MM.1S (cell line): Measurements from ENCODE around the gene RAB35.

Experiments used
- DNase-seq: peaks from one replicate; pipeline ENCODE4 v3.0.0-alpha.2; 2015
- H2AFZ ChIP-seq: fragments of 300-600 bp; sonication (generic); 2 replicates; pipeline ENCODE4 v1.6.0; 2016; ENCODE audit warnings: antibody characterized with exemption, low read length
- H3F3A ChIP-seq: fragments of 300-600 bp; sonication (generic); 2 replicates; pipeline ENCODE4 v1.6.1; 2016; ENCODE audit warnings: mild to moderate bottlenecking, antibody characterized with exemption, low read length, moderate library complexity, mixed read lengths; ENCODE audit not compliant: insufficient read depth
- H3K27ac ChIP-seq: fragments of 300-600 bp; sonication (generic); 2 replicates; pipeline ENCODE4 v1.5.1; 2016; ENCODE audit warnings: mild to moderate bottlenecking, low read length
- H3K27me3 ChIP-seq: fragments of 300-600 bp; sonication (generic); replicated peaks from 2 replicates; pipeline ENCODE4 v1.6.0; 2016; ENCODE audit warnings: low read length; ENCODE audit not compliant: insufficient read depth
- H3K36me3 ChIP-seq: fragments of 300-600 bp; sonication (generic); replicated peaks from 2 replicates; pipeline ENCODE4 v1.6.1; 2016; ENCODE audit warnings: mild to moderate bottlenecking, low read length, mixed read lengths; ENCODE audit not compliant: insufficient read depth
- H3K4me1 ChIP-seq: fragments of 300-600 bp; sonication (generic); 2 replicates; pipeline ENCODE4 v1.6.1; 2016; ENCODE audit warnings: low read length, mixed read lengths
- H3K4me2 ChIP-seq: fragments of 300-600 bp; sonication (generic); 2 replicates; pipeline ENCODE4 v1.6.0; 2016; ENCODE audit warnings: low read depth, low read length
- H3K4me3 ChIP-seq: fragments of 300-600 bp; sonication (generic); 2 replicates; pipeline ENCODE4 v1.5.1; 2016; ENCODE audit warnings: low read length, mixed read lengths
- H3K79me2 ChIP-seq: fragments of 300-600 bp; sonication (generic); 2 replicates; pipeline ENCODE4 v1.6.1; 2016; ENCODE audit warnings: mixed run types, low read length, mixed read lengths
- H3K9ac ChIP-seq: fragments of 300-600 bp; sonication (generic); 2 replicates; pipeline ENCODE4 v1.6.1; 2016; ENCODE audit warnings: low read length, mixed read lengths
- H3K9me2 ChIP-seq: fragments of 300-600 bp; sonication (generic); replicated peaks from 2 replicates; pipeline ENCODE4 v1.6.1; 2016; ENCODE audit warnings: mild to moderate bottlenecking, low read length, mixed read lengths; ENCODE audit not compliant: insufficient read depth
- H3K9me3 ChIP-seq: fragments of 300-600 bp; sonication (generic); replicated peaks from 2 replicates; pipeline ENCODE4 v1.6.1; 2016; ENCODE audit warnings: mild to moderate bottlenecking, low read length, mixed read lengths; ENCODE audit not compliant: insufficient read depth
- H4K20me1 ChIP-seq: fragments of 300-600 bp; sonication (generic); 2 replicates; pipeline ENCODE4 v1.6.1; 2016; ENCODE audit warnings: mild to moderate bottlenecking, low read length, moderate library complexity, mixed read lengths; ENCODE audit not compliant: insufficient read depth
- EZH2 ChIP-seq: fragments of 300-600 bp; sonication (generic); optimal IDR thresholded peaks from 2 replicates; pipeline ENCODE3; 2017; ENCODE audit warnings: low read depth, mild to moderate bottlenecking, antibody characterized with exemption, low read length, mixed read lengths
- EZH2phosphoT487 ChIP-seq: fragments of 300-600 bp; sonication (generic); IDR thresholded peaks from 2 replicates; pipeline ENCODE4 v1.6.1; 2018; ENCODE audit warnings: antibody characterized with exemption, low read length
- TF ChIP-seq, protein P1 (sequence below): fragments of 300-600 bp; sonication (generic); IDR thresholded peaks from 2 replicates; pipeline ENCODE4 v1.5.1; 2016; ENCODE audit warnings: antibody characterized with exemption, low read length, mixed read lengths

The RAB35 gene

DNA sequence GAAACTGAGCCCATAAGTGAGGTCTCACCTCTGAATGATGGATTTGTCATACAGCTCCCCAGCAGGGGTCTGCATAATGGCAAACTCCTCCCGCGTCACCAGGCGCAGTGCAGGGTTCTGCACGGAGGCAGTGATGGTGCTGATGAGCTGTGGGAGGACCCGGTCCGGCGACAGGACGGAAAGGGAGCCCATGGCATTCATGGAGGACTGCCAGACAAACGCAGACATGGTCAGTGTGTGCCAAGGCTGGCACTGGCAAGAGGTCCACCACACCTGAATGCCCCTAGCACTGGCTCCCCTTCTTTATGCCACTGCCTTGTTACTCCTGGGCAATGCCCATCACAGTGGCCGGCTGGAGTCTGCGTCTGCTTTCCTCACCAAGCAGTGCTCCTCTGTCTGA is 45.3 kb upstream of the RAB35 start:
- Histone ChIP-seq H3K4me2 (no peak overlapping the region), H3F3A (no peaks in the 10 kb centered on the region), H3K9ac (no peak overlapping the region), H3K36me3 (no peaks in the 10 kb centered on the region), H3K4me1 (no peaks in the 10 kb centered on the region), H3K4me3 (no peak overlapping the region), H3K9me3 (no peaks in the 10 kb centered on the region), H3K27me3 (no peaks in the 10 kb centered on the region), H3K79me2 (no peaks in the 10 kb centered on the region), H2AFZ (no peak overlapping the region), H3K9me2 (no peaks in the 10 kb centered on the region), H3K27ac (no peak overlapping the region), H4K20me1 (no peaks in the 10 kb centered on the region)
- no peak for DNase-seq
- TF ChIP-seq, protein P1, sequence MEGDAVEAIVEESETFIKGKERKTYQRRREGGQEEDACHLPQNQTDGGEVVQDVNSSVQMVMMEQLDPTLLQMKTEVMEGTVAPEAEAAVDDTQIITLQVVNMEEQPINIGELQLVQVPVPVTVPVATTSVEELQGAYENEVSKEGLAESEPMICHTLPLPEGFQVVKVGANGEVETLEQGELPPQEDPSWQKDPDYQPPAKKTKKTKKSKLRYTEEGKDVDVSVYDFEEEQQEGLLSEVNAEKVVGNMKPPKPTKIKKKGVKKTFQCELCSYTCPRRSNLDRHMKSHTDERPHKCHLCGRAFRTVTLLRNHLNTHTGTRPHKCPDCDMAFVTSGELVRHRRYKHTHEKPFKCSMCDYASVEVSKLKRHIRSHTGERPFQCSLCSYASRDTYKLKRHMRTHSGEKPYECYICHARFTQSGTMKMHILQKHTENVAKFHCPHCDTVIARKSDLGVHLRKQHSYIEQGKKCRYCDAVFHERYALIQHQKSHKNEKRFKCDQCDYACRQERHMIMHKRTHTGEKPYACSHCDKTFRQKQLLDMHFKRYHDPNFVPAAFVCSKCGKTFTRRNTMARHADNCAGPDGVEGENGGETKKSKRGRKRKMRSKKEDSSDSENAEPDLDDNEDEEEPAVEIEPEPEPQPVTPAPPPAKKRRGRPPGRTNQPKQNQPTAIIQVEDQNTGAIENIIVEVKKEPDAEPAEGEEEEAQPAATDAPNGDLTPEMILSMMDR = no peak
- no peak for TF ChIP-seq EZH2phosphoT487
- no peak for TF ChIP-seq EZH2

DNA sequence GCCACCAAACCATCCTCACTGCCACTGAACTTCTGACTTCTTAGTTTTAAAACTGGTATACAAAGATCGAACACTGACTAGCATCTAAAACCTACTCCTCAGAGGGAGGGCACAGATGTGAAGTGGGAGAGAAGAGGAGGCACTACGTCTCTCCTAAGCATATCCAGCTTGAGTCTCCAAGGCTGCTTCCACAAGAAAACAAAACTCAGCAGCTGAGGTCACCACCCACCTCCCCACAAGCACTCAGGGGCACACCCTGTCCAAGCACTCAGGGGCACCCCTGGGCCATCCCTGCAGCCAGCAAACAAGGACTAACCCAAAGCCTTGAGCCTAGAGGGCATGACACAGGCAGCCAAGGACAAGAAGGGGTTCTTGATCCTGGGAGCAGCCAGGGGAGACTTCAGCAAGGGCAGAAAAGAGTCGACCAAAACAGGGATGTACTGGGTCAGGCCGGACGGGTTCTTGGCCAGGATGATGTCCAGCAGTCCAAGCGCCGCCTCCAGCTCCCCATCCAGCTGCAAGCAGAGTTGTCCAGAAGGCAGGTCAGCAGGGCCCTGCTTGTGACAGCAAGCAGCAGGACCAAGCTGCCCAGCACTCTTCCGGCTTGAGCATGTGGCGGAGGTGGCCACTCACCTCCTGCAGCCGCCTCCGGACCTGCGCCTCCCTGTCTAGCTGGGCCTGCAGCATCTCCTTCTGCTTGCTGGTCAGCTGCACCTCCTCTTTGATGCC is 43.1 kb upstream of the RAB35 start:
- no peaks in the 10 kb centered on the region for H3K9me3 ChIP-seq
- H3K27ac ChIP-seq = no peak overlapping the region
- TF ChIP-seq EZH2 = no peak
- TF ChIP-seq, protein P1 = no peak
- TF ChIP-seq EZH2phosphoT487 = no peak
- no peak overlapping the region for H2AFZ ChIP-seq
- H3K4me3 ChIP-seq = no peak overlapping the region
- no peaks in the 10 kb centered on the region for H3F3A ChIP-seq
- H3K4me1 ChIP-seq = no peaks in the 10 kb centered on the region
- no peaks in the 10 kb centered on the region for H3K27me3 ChIP-seq
- H3K79me2 ChIP-seq = no peaks in the 10 kb centered on the region
- no peaks in the 10 kb centered on the region for H3K9me2 ChIP-seq
- no peak for DNase-seq
- no peaks in the 10 kb centered on the region for H4K20me1 ChIP-seq
- H3K36me3 ChIP-seq = no peaks in the 10 kb centered on the region
- H3K9ac ChIP-seq = no peak overlapping the region
- no peak overlapping the region for H3K4me2 ChIP-seq

DNA sequence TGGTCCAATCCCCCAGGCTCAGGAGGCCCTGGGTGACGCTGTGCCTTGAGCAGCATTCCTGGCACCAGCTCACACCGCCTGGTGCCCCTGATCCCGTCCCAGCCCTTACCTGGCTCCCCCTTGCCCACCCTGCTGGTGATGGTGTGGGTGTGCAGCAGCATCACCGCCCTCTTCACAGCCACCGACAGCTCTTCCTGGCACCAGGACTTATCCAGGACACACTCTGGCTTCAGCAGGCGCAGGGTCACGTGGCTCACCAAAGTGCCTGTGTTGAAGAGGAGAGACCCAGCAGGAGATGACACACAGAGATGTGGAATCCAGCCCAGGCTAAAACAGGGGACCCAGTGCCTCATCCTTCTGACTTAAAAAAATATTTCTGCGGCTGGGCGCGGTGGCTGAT is 41.8 kb upstream of the RAB35 start:
- TF ChIP-seq EZH2phosphoT487 (no peak), EZH2 (no peak)
- TF ChIP-seq, protein P1 = no peak
- H3K79me2 ChIP-seq = no peaks in the 10 kb centered on the region
- H3K4me3 ChIP-seq = no peak overlapping the region
- H3K36me3 ChIP-seq = no peaks in the 10 kb centered on the region
- H3K27me3 ChIP-seq = no peaks in the 10 kb centered on the region
- H2AFZ ChIP-seq = no peak overlapping the region
- H3F3A ChIP-seq = no peaks in the 10 kb centered on the region
- no peak overlapping the region for H3K4me2 ChIP-seq
- DNase-seq = no peak
- H3K9ac ChIP-seq = no peak overlapping the region
- H3K9me3 ChIP-seq = no peaks in the 10 kb centered on the region
- no peaks in the 10 kb centered on the region for H3K9me2 ChIP-seq
- no peaks in the 10 kb centered on the region for H4K20me1 ChIP-seq
- no peak overlapping the region for H3K27ac ChIP-seq
- H3K4me1 ChIP-seq = no peaks in the 10 kb centered on the region
